ENCODE measurements around the gene DNAJC7.

Gene DNAJC7

GRCh38 chr17:41982026-41982760 is 35.0 kb downstream of the DNAJC7 start:
- TF ChIP-seq REST (IDR thresholded peaks at IDR 0.05; ENCODE audit: insufficient read depth in 1 of 2, low read depth in 2 of 2, low read length in 2 of 2) (no peak), POLR2AphosphoS5 (IDR thresholded peaks at IDR 0.05; ENCODE audit: low read depth, low read length) (no peak), SIN3A (IDR thresholded peaks at IDR 0.05; ENCODE audit: borderline replicate concordance, insufficient read depth, low read length) (no peak), TAF1 (IDR thresholded peaks at IDR 0.05; ENCODE audit: borderline replicate concordance, insufficient read depth, low read length) (no peak), FOXP2 (optimal IDR thresholded peaks at IDR 0.05; ENCODE audit: borderline replicate concordance, extremely low read depth, extremely low read length, insufficient read depth) (no peak)

- TF ChIP-seq REST (IDR thresholded peaks at IDR 0.05; ENCODE audit: insufficient read depth in 1 of 2, low read depth in 2 of 2, low read length in 2 of 2) (no peak), POLR2AphosphoS5 (IDR thresholded peaks at IDR 0.05; ENCODE audit: low read depth, low read length) (no peak), FOXP2 (optimal IDR thresholded peaks at IDR 0.05; ENCODE audit: borderline replicate concordance, extremely low read depth, extremely low read length, insufficient read depth) (no peak), TAF1 (IDR thresholded peaks at IDR 0.05; ENCODE audit: borderline replicate concordance, insufficient read depth, low read length) (no peak), SIN3A (IDR thresholded peaks at IDR 0.05; ENCODE audit: borderline replicate concordance, insufficient read depth, low read length) (no peak)
Measured at GRCh38 chr17:41977991-41978390, 39.2 kb downstream of the DNAJC7 start.

GRCh38 chr17:41976142-41976768 is 41.0 kb downstream of the DNAJC7 start:
- TF ChIP-seq POLR2AphosphoS5 (IDR thresholded peaks at IDR 0.05; ENCODE audit: low read depth, low read length): no peak
- no peak for TF ChIP-seq FOXP2 (optimal IDR thresholded peaks at IDR 0.05; ENCODE audit: borderline replicate concordance, extremely low read depth, extremely low read length, insufficient read depth)
- no peak for TF ChIP-seq SIN3A (IDR thresholded peaks at IDR 0.05; ENCODE audit: borderline replicate concordance, insufficient read depth, low read length)
- TF ChIP-seq REST (IDR thresholded peaks at IDR 0.05; ENCODE audit: insufficient read depth in 1 of 2, low read depth in 2 of 2, low read length in 2 of 2): no peak
- TF ChIP-seq TAF1 (IDR thresholded peaks at IDR 0.05; ENCODE audit: borderline replicate concordance, insufficient read depth, low read length): no peak

GRCh38 chr17:41975099-41976083 is 41.8 kb downstream of the DNAJC7 start:
- no peak for TF ChIP-seq FOXP2 (optimal IDR thresholded peaks at IDR 0.05; ENCODE audit: borderline replicate concordance, extremely low read depth, extremely low read length, insufficient read depth)
- TF ChIP-seq POLR2AphosphoS5 (IDR thresholded peaks at IDR 0.05; ENCODE audit: low read depth, low read length): no peak; the same call in 1 of the 2 replicates
- TF ChIP-seq SIN3A (IDR thresholded peaks at IDR 0.05; ENCODE audit: borderline replicate concordance, insufficient read depth, low read length): no peak
- TF ChIP-seq TAF1 (IDR thresholded peaks at IDR 0.05; ENCODE audit: borderline replicate concordance, insufficient read depth, low read length): no peak
- TF ChIP-seq REST (IDR thresholded peaks at IDR 0.05; ENCODE audit: insufficient read depth in 1 of 2, low read depth in 2 of 2, low read length in 2 of 2): no peak

Data from PFSK-1 (cell line).